Measurements from ENCODE around the gene AGRN.
"Not testable (repeated sequence)": the region's sequence is repeated elsewhere in the genome, so short reads cannot be mapped to it uniquely, and the experiment has no call there.

Gene AGRN

GRCh38 chr1:1021010-1021919, 1.3 kb downstream of the AGRN start:
- DNase-seq (ENCODE audit: low spot score) = peak; percentile 62

GRCh38 chr1:1021920-1022259, 2.0 kb downstream of the AGRN start:
- DNase-seq (ENCODE audit: low spot score) = no peak

GRCh38 chr1:1022302-1023009, 2.5 kb downstream of the AGRN start:
- no peak for DNase-seq (ENCODE audit: low spot score)

- DNase-seq (ENCODE audit: low spot score) = no peak
These were observed 3.8 kb downstream of the AGRN start for GRCh38 chr1:1023700-1024099.

- no peak for DNase-seq (ENCODE audit: low spot score)
These were observed 4.3 kb downstream of the AGRN start for GRCh38 chr1:1024149-1024770.

- peak; percentile 72 for DNase-seq (ENCODE audit: low spot score)
These were observed 5.1 kb downstream of the AGRN start for GRCh38 chr1:1024771-1025699.

GRCh38 chr1:1025730-1026129, 5.8 kb downstream of the AGRN start:
- no peak for DNase-seq (ENCODE audit: low spot score)

GRCh38 chr1:1026599-1027413, 6.9 kb downstream of the AGRN start:
- DNase-seq (ENCODE audit: low spot score) = no peak

GRCh38 chr1:1027791-1028190, 7.9 kb downstream of the AGRN start:
- DNase-seq (ENCODE audit: low spot score) = no peak

- DNase-seq (ENCODE audit: low spot score) = not testable (repeated sequence)
These were observed 11.1 kb downstream of the AGRN start for GRCh38 chr1:1030867-1031658.

- no peak for DNase-seq (ENCODE audit: low spot score)
These were observed 11.8 kb downstream of the AGRN start for GRCh38 chr1:1031659-1032235.

GRCh38 chr1:1032424-1032823, 12.5 kb downstream of the AGRN start:
- no peak for DNase-seq (ENCODE audit: low spot score)

GRCh38 chr1:1033009-1033587, 13.2 kb downstream of the AGRN start:
- DNase-seq (ENCODE audit: low spot score) = no peak

GRCh38 chr1:1033731-1034438, 14.0 kb downstream of the AGRN start:
- no peak for DNase-seq (ENCODE audit: low spot score)

- no peak for DNase-seq (ENCODE audit: low spot score)
These were observed 14.5 kb downstream of the AGRN start for GRCh38 chr1:1034439-1034781.

- DNase-seq (ENCODE audit: low spot score) = no peak
These were observed 15.5 kb downstream of the AGRN start for GRCh38 chr1:1035291-1035943.

GRCh38 chr1:1037366-1038327, 17.7 kb downstream of the AGRN start:
- DNase-seq (ENCODE audit: low spot score) = no peak
